Lower lobe of right lung (tissue), 2 donors: ENCODE data around the gene CELF4. TPM values are rescaled to one million over a fixed set of nuclear protein-coding genes. Genes with fewer than 3 reads are reported as not detected.

Experiments
- ATAC-seq, 2 donors: fragments of 200-7000 bp; cut with Tn5 transposase; one replicate each; pipeline ENCODE4 v1.9.1; 2020 to 2022; ENCODE audit warnings: mild to moderate bottlenecking in 2 of 2, moderate library complexity in 2 of 2
- DNase-seq: peaks from one replicate; pipeline ENCODE4 v3.0.0-alpha.2; 2020
- H3K27ac ChIP-seq: fragments of 200-600 bp; one replicate; pipeline ENCODE4 v1.8.0; 2022
- H3K27me3 ChIP-seq: fragments of 200-600 bp; one replicate; pipeline ENCODE4 v1.8.0; 2022; ENCODE audit warnings: low read depth
- H3K36me3 ChIP-seq: fragments of 200-600 bp; one replicate; pipeline ENCODE4 v1.8.0; 2022; ENCODE audit warnings: mild to moderate bottlenecking
- H3K4me1 ChIP-seq: fragments of 200-600 bp; one replicate; pipeline ENCODE4 v1.8.0; 2022
- H3K4me3 ChIP-seq: fragments of 200-600 bp; one replicate; pipeline ENCODE4 v1.8.0; 2022; ENCODE audit warnings: mild to moderate bottlenecking
- H3K9me3 ChIP-seq: fragments of 200-600 bp; one replicate; pipeline ENCODE4 v1.8.0; 2022
- CTCF ChIP-seq: fragments of 200-600 bp; IDR thresholded peaks from one replicate; pipeline ENCODE4 v1.8.0; 2022; ENCODE audit warnings: antibody characterized with exemption, mild to moderate bottlenecking
- intact Hi-C: fragments of 100-400 bp; cut with DNase I; formaldehyde crosslinking; loops from one replicate; pipeline ENCODE4 v1.11.0; 2022
- total RNA-seq: library from RNA; stranded (reverse); fragmentation: NEBNext Ultra II Directional; extraction: Animal tissue kit (Norgen Biotek cat#: 25700); gene quantifications from one replicate; pipeline ENCODE4 v1.2.1, GENCODE V29; 2021
- donor health status: DM: no; HTN: yes; CAD: no; lungs with severe emphysema.

The CELF4 gene
- total RNA-seq, 1 donor from 2014 or later = 0.38 TPM

GRCh38 chr18:37486848-37487247, 78.8 kb downstream of the CELF4 start:
- DNase-seq = no peak

GRCh38 chr18:37484983-37485834, 80.4 kb downstream of the CELF4 start:
- Histone ChIP-seq H3K9me3 (no peaks in the 10 kb centered on the region), H3K36me3 (no peaks in the 10 kb centered on the region), H3K27ac (no peak overlapping the region), H3K27me3 (peaks cover 55% of the 10 kb centered on the region), H3K4me3 (no peak overlapping the region), H3K4me1 (no peaks in the 10 kb centered on the region)
- peak; percentile 58 to 71 for ATAC-seq
- intact Hi-C loops = no loop called here
- DNase-seq = no peak
- TF ChIP-seq CTCF = no peak

More at GRCh38 chr18:37486848-37487247, 78.8 kb downstream of the CELF4 start:
- H3K36me3 ChIP-seq = no peaks in the 10 kb centered on the region
- TF ChIP-seq CTCF = no peak
- intact Hi-C loops = no loop called here
- no peak overlapping the region for H3K27ac ChIP-seq
- no peak for ATAC-seq
- H3K4me1 ChIP-seq = no peaks in the 10 kb centered on the region
- H3K9me3 ChIP-seq = no peaks in the 10 kb centered on the region
- no peak overlapping the region for H3K4me3 ChIP-seq
- peaks cover 55% of the 10 kb centered on the region for H3K27me3 ChIP-seq

- Histone ChIP-seq H3K4me1 (no peaks in the 10 kb centered on the region), H3K4me3 (no peak overlapping the region), H3K36me3 (no peaks in the 10 kb centered on the region), H3K27me3 (peaks cover 55% of the 10 kb centered on the region), H3K9me3 (no peaks in the 10 kb centered on the region), H3K27ac (no peak overlapping the region)
- intact Hi-C loops = no loop called here
- no peak for DNase-seq
- ATAC-seq = no peak
- no peak for TF ChIP-seq CTCF
Measured at GRCh38 chr18:37483984-37484819, 81.4 kb downstream of the CELF4 start.

GRCh38 chr18:37483221-37483971, 82.2 kb downstream of the CELF4 start:
- DNase-seq (no peak), ATAC-seq (no peak)
- intact Hi-C loops = no loop called here
- H3K36me3 ChIP-seq = no peaks in the 10 kb centered on the region
- H3K27me3 ChIP-seq = peaks cover 48% of the 10 kb centered on the region
- no peaks in the 10 kb centered on the region for H3K9me3 ChIP-seq
- H3K27ac ChIP-seq = no peak overlapping the region
- no peak for TF ChIP-seq CTCF
- H3K4me1 ChIP-seq = no peaks in the 10 kb centered on the region
- H3K4me3 ChIP-seq = no peak overlapping the region

GRCh38 chr18:37482433-37482832, 83.2 kb downstream of the CELF4 start:
- intact Hi-C loops = no loop called here
- no peak for TF ChIP-seq CTCF
- H3K27me3 ChIP-seq = peaks cover 38% of the 10 kb centered on the region
- DNase-seq (no peak), ATAC-seq (no peak)
- no peaks in the 10 kb centered on the region for H3K36me3 ChIP-seq
- H3K4me3 ChIP-seq = no peak overlapping the region
- H3K9me3 ChIP-seq = no peaks in the 10 kb centered on the region
- H3K4me1 ChIP-seq = no peaks in the 10 kb centered on the region
- no peak overlapping the region for H3K27ac ChIP-seq
